HG02885 (cell line): ENCODE data around the gene PPRC1.
A peak's percentile ranks its signal among the peaks of the same experiment; 100 is the strongest.

Experiments
- ATAC-seq: cut with Tn5 transposase; IDR thresholded peaks from one replicate; pipeline ENCODE4 v1.9.1; 2021; ENCODE audit warnings: mild to moderate bottlenecking; ENCODE audit not compliant: unreplicated experiment, poor library complexity

Gene PPRC1

GRCh38 chr10:102132563-102133372 lies at the start of gene PPRC1:
PPRC1 (plus strand) TSS chr10:102133040; CDS start chr10:102133069, 29 bp downstream.
- ATAC-seq: peak; percentile 95

- ATAC-seq: no peak
These were observed 49.3 kb upstream of the PPRC1 start for GRCh38 chr10:102083541-102083940.

GRCh38 chr10:102085336-102085735 lies 47.5 kb upstream of the PPRC1 start:
- ATAC-seq: no peak

GRCh38 chr10:102086196-102086595 lies 46.6 kb upstream of the PPRC1 start:
- ATAC-seq: no peak

GRCh38 chr10:102090772-102091171 lies 42.1 kb upstream of the PPRC1 start:
- ATAC-seq: no peak

GRCh38 chr10:102096449-102096848 lies 36.4 kb upstream of the PPRC1 start:
- ATAC-seq: no peak

- ATAC-seq: no peak
These were observed 31.7 kb upstream of the PPRC1 start for GRCh38 chr10:102101152-102101551.

- ATAC-seq: no peak
These were observed 30.4 kb upstream of the PPRC1 start for GRCh38 chr10:102102421-102102820.

- ATAC-seq: no peak
These were observed 25.8 kb upstream of the PPRC1 start for GRCh38 chr10:102106998-102107397.

GRCh38 chr10:102109166-102110116 lies 23.4 kb upstream of the PPRC1 start:
- no peak for ATAC-seq

- no peak for ATAC-seq
These were observed 21.6 kb upstream of the PPRC1 start for GRCh38 chr10:102111276-102111675.

GRCh38 chr10:102112210-102112817 lies 20.5 kb upstream of the PPRC1 start:
- ATAC-seq: no peak

- no peak for ATAC-seq
These were observed 19.4 kb upstream of the PPRC1 start for GRCh38 chr10:102113261-102113955.

- ATAC-seq: peak; percentile 15
These were observed 18.6 kb upstream of the PPRC1 start for GRCh38 chr10:102113956-102114857.

- peak; percentile 69 for ATAC-seq
These were observed 17.8 kb upstream of the PPRC1 start for GRCh38 chr10:102114861-102115618.

- ATAC-seq: no peak
These were observed 17.1 kb upstream of the PPRC1 start for GRCh38 chr10:102115775-102116174.

GRCh38 chr10:102116656-102117055 lies 16.2 kb upstream of the PPRC1 start:
- ATAC-seq: no peak

GRCh38 chr10:102117391-102118159 lies 15.3 kb upstream of the PPRC1 start:
- ATAC-seq: peak; percentile 34
